DND-41 (cell line): ENCODE measurements around the gene AEN.

Experiments
- ATAC-seq: fragments of 200-7000 bp; cut with Tn5 transposase; 3 replicates; pipeline ENCODE4 v1.9.1; 2021; ENCODE audit warnings: low read depth; ENCODE audit not compliant: insufficient read depth
- DNase-seq: peaks from one replicate; pipeline ENCODE4 v3.0.0-alpha.2; 2020
- H2AFZ ChIP-seq: 2 replicates; pipeline ENCODE4 v1.6.0; 2012; ENCODE audit warnings: low read depth, low read length
- H3K27ac ChIP-seq: 2 replicates; pipeline ENCODE4 v1.5.1; 2012; ENCODE audit warnings: low read length, inconsistent platforms
- H3K27me3 ChIP-seq: fragments of 200-600 bp; sonication (generic); 2 replicates; pipeline ENCODE4 v1.6.0; 2012; ENCODE audit warnings: low read length, mild to moderate bottlenecking, inconsistent platforms; ENCODE audit not compliant: insufficient read depth, poor library complexity
- H3K36me3 ChIP-seq: 2 replicates; pipeline ENCODE4 v1.5.1; 2012; ENCODE audit warnings: low read length, inconsistent platforms; ENCODE audit not compliant: insufficient read depth
- H3K4me1 ChIP-seq: 2 replicates; pipeline ENCODE4 v1.5.1; 2012; ENCODE audit warnings: mild to moderate bottlenecking, low read length; ENCODE audit not compliant: insufficient read depth
- H3K4me2 ChIP-seq: 2 replicates; pipeline ENCODE4 v1.6.0; 2012; ENCODE audit warnings: mild to moderate bottlenecking, moderate library complexity, low read length, inconsistent platforms; ENCODE audit not compliant: insufficient read depth
- H3K4me3 ChIP-seq, 2 experiments: fragments of 200-600 bp in 1 of 2; shearing (Covaris generic) in 1 of 2; 2 replicates each; pipeline ENCODE4 v1.5.1; 2012 to 2016; ENCODE audit warnings: inconsistent platforms in 2 of 2, low read length in 2 of 2, mild to moderate bottlenecking in 2 of 2, low read depth in 1 of 2, moderate library complexity in 1 of 2
- H3K79me2 ChIP-seq: 2 replicates; pipeline ENCODE4 v1.6.0; 2012; ENCODE audit warnings: low read length, inconsistent platforms; ENCODE audit not compliant: insufficient read depth
- H3K9ac ChIP-seq: 2 replicates; pipeline ENCODE4 v1.6.0; 2012; ENCODE audit warnings: low read depth, mild to moderate bottlenecking, inconsistent platforms, low read length, moderate library complexity
- H3K9me3 ChIP-seq: 2 replicates; pipeline ENCODE4 v1.5.1; 2012; ENCODE audit warnings: low read length, moderate library complexity, mild to moderate bottlenecking, inconsistent platforms; ENCODE audit not compliant: insufficient read depth, severe bottlenecking
- H4K20me1 ChIP-seq: 2 replicates; pipeline ENCODE4 v1.6.0; 2012; ENCODE audit warnings: low read length; ENCODE audit not compliant: insufficient read depth
- EZH2 ChIP-seq: IDR thresholded peaks from 3 replicates; pipeline ENCODE4 v1.6.1; 2012; ENCODE audit warnings: borderline replicate concordance, low read depth, mild to moderate bottlenecking, moderate library complexity, low read length, inconsistent platforms; ENCODE audit not compliant: severe bottlenecking
- TF ChIP-seq, protein P1 (sequence below): IDR thresholded peaks from 2 replicates; pipeline ENCODE4 v1.5.1; 2012; ENCODE audit warnings: borderline replicate concordance, low read length, moderate library complexity, mild to moderate bottlenecking; ENCODE audit not compliant: poor library complexity, severe bottlenecking; ENCODE audit errors: extremely low read depth

Gene AEN

DNA sequence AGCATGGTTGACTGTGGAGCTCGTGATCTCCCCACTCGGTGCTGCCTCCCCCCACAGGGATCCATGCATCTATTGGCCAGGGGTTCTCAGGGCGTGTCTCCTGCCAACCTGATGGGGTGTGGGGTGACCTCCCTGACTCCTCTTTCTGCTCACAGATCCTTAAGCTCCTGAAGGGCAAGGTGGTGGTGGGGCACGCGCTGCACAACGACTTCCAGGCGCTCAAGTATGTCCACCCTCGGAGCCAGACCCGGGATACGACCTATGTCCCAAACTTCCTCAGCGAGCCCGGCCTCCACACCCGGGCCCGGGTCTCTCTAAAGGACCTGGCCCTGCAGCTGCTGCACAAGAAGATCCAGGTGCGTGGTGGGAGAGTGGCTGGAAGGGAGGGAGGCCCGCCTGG, 7.9 kb downstream of the AEN start:
- H3K4me3 ChIP-seq: no peak overlapping the region
- TF ChIP-seq EZH2: no peak
- TF ChIP-seq, protein P1, sequence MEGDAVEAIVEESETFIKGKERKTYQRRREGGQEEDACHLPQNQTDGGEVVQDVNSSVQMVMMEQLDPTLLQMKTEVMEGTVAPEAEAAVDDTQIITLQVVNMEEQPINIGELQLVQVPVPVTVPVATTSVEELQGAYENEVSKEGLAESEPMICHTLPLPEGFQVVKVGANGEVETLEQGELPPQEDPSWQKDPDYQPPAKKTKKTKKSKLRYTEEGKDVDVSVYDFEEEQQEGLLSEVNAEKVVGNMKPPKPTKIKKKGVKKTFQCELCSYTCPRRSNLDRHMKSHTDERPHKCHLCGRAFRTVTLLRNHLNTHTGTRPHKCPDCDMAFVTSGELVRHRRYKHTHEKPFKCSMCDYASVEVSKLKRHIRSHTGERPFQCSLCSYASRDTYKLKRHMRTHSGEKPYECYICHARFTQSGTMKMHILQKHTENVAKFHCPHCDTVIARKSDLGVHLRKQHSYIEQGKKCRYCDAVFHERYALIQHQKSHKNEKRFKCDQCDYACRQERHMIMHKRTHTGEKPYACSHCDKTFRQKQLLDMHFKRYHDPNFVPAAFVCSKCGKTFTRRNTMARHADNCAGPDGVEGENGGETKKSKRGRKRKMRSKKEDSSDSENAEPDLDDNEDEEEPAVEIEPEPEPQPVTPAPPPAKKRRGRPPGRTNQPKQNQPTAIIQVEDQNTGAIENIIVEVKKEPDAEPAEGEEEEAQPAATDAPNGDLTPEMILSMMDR: no peak
- H2AFZ ChIP-seq: no peak overlapping the region
- peaks cover 61% of the 10 kb centered on the region for H4K20me1 ChIP-seq
- no peak overlapping the region for H3K4me2 ChIP-seq
- no peaks in the 10 kb centered on the region for H3K27me3 ChIP-seq
- no peak for DNase-seq
- no peaks in the 10 kb centered on the region for H3K9me3 ChIP-seq
- no peak overlapping the region for H3K9ac ChIP-seq
- no peak overlapping the region for H3K27ac ChIP-seq
- peaks cover 47% of the 10 kb centered on the region for H3K4me1 ChIP-seq
- peaks cover 75% of the 10 kb centered on the region for H3K36me3 ChIP-seq
- ATAC-seq: no peak
- H3K79me2 ChIP-seq: peaks cover 68% of the 10 kb centered on the region

DNA sequence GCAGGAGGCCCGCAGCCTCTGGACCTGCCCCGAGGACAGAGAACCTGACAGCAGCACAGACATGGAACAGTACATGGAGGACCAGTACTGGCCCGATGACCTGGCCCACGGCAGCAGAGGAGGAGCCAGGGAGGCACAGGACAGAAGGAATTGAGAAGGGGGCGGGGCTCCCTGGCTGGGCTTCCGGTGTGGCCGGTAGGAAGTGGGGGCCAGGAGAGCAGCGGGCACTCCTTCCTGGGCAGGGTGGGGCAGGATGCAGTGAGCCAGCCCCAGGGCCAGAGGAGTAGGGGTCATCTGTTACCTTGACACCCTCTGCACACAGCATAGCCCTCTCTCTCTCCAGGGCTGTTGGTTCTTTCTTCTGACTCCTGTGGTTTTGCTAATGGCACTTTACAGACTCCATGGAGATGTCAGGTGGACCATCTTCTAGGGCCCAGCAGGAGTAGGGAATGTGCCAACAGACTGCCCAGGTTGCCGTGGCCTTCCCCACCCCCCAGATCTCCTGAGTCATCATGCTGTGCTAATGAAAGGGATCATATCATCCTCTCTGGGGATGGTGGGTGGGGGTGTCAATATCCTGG, 9.1 kb downstream of the AEN start:
- TF ChIP-seq, protein P1: no peak
- no peak for TF ChIP-seq EZH2
- no peak for ATAC-seq
- Histone ChIP-seq H3K9ac (no peak overlapping the region), H3K4me1 (peaks cover 47% of the 10 kb centered on the region), H3K36me3 (peaks cover 67% of the 10 kb centered on the region), H3K27ac (peak overlapping the region; percentile 36; the same call in 1 of the 2 replicates), H3K4me2 (no peak overlapping the region), H3K27me3 (no peaks in the 10 kb centered on the region), H4K20me1 (peaks cover 50% of the 10 kb centered on the region; the same call in 1 of the 2 replicates), H3K79me2 (peaks cover 56% of the 10 kb centered on the region), H2AFZ (no peak overlapping the region), H3K4me3 (no peak overlapping the region), H3K9me3 (no peaks in the 10 kb centered on the region)
- DNase-seq: no peak

DNA sequence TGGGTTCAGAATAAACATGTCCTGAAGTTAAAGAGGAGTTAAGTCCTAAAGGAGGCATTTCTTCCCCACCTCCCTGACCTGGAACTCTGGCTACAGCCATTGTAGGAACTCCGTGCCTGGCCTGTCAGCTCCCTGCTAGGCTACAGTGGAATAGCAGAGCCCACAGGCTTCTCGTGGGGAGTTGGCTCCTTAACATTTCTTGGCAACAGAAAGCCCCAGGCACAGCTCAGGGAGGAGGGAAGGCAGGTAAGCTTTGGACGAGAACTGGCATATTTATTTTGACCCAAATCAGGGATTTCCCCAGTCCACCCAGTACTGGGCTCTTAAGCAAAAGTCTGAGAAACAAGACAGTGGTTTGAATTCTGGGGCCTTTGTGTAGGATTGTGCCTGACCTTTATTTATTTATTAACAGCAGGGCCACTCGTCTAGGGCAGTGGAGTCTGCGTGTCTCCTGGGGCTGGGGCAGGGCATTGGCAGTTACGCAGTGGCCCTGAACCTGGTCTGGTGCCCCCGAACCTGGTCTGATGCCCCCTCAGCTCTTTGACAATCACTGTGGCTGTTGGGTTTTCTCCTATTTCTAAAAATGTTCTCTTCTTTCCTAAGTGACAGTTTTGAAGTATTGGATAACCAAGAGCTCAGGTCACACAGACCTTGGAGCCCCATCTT, 9.8 kb downstream of the AEN start:
- H3K9me3 ChIP-seq: no peaks in the 10 kb centered on the region
- no peak overlapping the region for H3K9ac ChIP-seq
- H3K36me3 ChIP-seq: peaks cover 69% of the 10 kb centered on the region
- TF ChIP-seq EZH2: no peak
- TF ChIP-seq, protein P1: no peak
- H3K4me1 ChIP-seq: peaks cover 49% of the 10 kb centered on the region
- peaks cover 49% of the 10 kb centered on the region for H3K79me2 ChIP-seq
- H4K20me1 ChIP-seq: peaks cover 46% of the 10 kb centered on the region; the same call in 1 of the 2 replicates
- ATAC-seq (no peak), DNase-seq (no peak)
- no peak overlapping the region for H3K27ac ChIP-seq
- H3K27me3 ChIP-seq: no peaks in the 10 kb centered on the region
- no peak overlapping the region for H3K4me2 ChIP-seq
- H2AFZ ChIP-seq: no peak overlapping the region
- H3K4me3 ChIP-seq: no peak overlapping the region
